Aorta (tissue), 5 donors: Measurements from ENCODE around the gene PPARG. TPM values are rescaled to one million over a fixed set of nuclear protein-coding genes. Genes with fewer than 3 reads are reported as not detected.

Experiments
- ATAC-seq: fragments of 200-7000 bp; cut with Tn5 transposase; one replicate; pipeline ENCODE4 v1.9.1; 2022; ENCODE audit warnings: moderate library complexity; ENCODE audit not compliant: low FRiP score
- DNase-seq, 2 donors: peaks; one replicate each; pipeline ENCODE4 v3.0.0-alpha.2; 2020
- H3K27ac ChIP-seq, 2 donors: one replicate each; pipeline ENCODE4 v1.5.1; 2013; ENCODE audit warnings: low read length in 2 of 2, mild to moderate bottlenecking in 2 of 2, moderate library complexity in 2 of 2, control low read depth in 1 of 2, inconsistent platforms in 1 of 2, low read depth in 1 of 2
- H3K27me3 ChIP-seq, 2 donors: one replicate each; pipeline ENCODE4 v1.6.1; 2013; ENCODE audit warnings: control low read depth in 1 of 2, low read length in 1 of 2, mild to moderate bottlenecking in 1 of 2, moderate library complexity in 1 of 2; ENCODE audit not compliant: insufficient read depth in 2 of 2, control insufficient read depth in 1 of 2
- H3K36me3 ChIP-seq, 2 donors: one replicate each; pipeline ENCODE4 v1.6.1; 2013; ENCODE audit warnings: control low read depth in 1 of 2, low read length in 1 of 2, mild to moderate bottlenecking in 1 of 2; ENCODE audit not compliant: insufficient read depth in 2 of 2, control insufficient read depth in 1 of 2
- H3K4me1 ChIP-seq, 2 donors: one replicate each; pipeline ENCODE4 v1.6.1; 2013; ENCODE audit warnings: low read length in 2 of 2, control low read depth in 1 of 2, mild to moderate bottlenecking in 1 of 2, moderate library complexity in 1 of 2; ENCODE audit not compliant: insufficient read depth in 2 of 2, control insufficient read depth in 1 of 2
- H3K4me3 ChIP-seq, 2 donors: one replicate each; pipeline ENCODE4 v1.5.1; 2013; ENCODE audit warnings: low read length in 2 of 2, control low read depth in 1 of 2, mild to moderate bottlenecking in 1 of 2
- H3K9me3 ChIP-seq: one replicate; pipeline ENCODE4 v1.6.1; 2013; ENCODE audit warnings: mild to moderate bottlenecking, low read length; ENCODE audit not compliant: control insufficient read depth
- WGBS, 2 donors: extraction: QIAGEN DNeasy Blood & Tissue Kit; methylation state at CpG; one replicate each; pipeline ENCODE4 v1.1.7; 2013; 5-methylcytosine and 5-hydroxymethylcytosine counted together
- intact Hi-C, 2 donors: fragments of 100-400 bp; cut with DNase I; formaldehyde crosslinking; loops; one replicate each; pipeline versions ENCODE4 v1.14.2 to v1.15.0; 2022
- polyA plus RNA-seq, 2 donors: library from polyadenylated mRNA; stranded (reverse); fragments of 200-250 nt; gene quantifications; one replicate each; pipeline ENCODE4 v1.2.3, GENCODE V29; 2013
- total RNA-seq, 2 donors: library from RNA; stranded (reverse); fragmentation: NEBNext Ultra II Directional; extraction: Animal tissue kit (Norgen Biotek cat#: 25700); gene quantifications; one replicate each; pipeline ENCODE4 v1.2.1, GENCODE V29; 2021
- donor health status: healthy with polysubstance abuse.
- donor health status: Bipolar disorder and iron deficiency.
- donor health status: DM: no; HTN: no; CAD: no.
- donor health status: DM: no; HTN: no; CAD: no.
- donor health status: DM: yes; HTN: yes; CAD: no.

The PPARG gene
- total and polyA plus RNA-seq, 4 donors: 5.1 to 21.0 (median 17.5) TPM

DNA sequence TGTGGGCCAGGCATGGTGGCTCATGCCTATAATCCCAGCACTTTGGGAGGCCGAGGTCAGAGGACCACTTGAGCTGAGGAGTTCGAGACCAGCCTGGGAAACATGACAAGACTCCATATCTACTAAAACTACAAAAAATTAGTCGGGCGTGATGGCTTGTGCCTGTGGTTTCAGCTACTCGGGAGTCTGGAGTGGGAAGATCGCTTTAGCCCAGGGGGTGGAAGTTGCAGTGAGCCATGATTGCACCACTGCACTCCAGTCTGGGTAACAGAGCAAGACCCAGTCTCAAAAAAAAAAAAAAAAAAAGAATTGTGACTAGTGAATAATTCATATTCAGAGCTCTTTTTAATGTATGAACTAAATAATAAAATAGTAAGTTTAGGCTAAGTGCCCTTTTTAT, 107.6 kb downstream of the PPARG start:
- H3K27me3 ChIP-seq: no peaks in the 10 kb centered on the region
- DNase-seq (no peak), ATAC-seq (no peak)
- H3K9me3 ChIP-seq: no peaks in the 10 kb centered on the region
- H3K27ac ChIP-seq: no peak overlapping the region
- 88 to 93% methylated on average over 6 of the region's 6 CpGs for WGBS, 2 donors
- intact Hi-C loops: no loop called here
- no peaks in the 10 kb centered on the region for H3K36me3 ChIP-seq
- H3K4me3 ChIP-seq: no peak overlapping the region
- H3K4me1 ChIP-seq: no peaks in the 10 kb centered on the region

DNA sequence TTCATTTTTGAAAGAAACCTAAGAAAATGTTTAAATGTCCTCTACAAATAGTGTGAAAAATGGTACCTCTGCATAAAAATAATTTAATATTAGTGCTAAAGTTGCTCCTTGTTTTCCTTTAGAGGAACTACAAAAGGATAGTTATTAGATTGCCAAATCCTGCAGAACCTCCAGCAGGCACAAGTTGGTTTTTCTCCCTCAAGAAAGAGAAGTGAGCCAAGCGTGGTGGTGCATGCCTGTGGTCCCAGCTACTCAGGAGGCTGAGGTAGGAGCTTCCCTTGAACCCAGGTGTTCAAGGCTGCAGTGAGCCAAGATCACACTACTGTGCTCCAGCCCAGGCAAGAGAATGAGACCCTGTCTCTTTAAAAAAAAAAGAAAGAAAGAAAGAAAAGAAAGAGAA, 110.4 kb downstream of the PPARG start:
- no peak for ATAC-seq
- no peaks in the 10 kb centered on the region for H3K27me3 ChIP-seq

DNA sequence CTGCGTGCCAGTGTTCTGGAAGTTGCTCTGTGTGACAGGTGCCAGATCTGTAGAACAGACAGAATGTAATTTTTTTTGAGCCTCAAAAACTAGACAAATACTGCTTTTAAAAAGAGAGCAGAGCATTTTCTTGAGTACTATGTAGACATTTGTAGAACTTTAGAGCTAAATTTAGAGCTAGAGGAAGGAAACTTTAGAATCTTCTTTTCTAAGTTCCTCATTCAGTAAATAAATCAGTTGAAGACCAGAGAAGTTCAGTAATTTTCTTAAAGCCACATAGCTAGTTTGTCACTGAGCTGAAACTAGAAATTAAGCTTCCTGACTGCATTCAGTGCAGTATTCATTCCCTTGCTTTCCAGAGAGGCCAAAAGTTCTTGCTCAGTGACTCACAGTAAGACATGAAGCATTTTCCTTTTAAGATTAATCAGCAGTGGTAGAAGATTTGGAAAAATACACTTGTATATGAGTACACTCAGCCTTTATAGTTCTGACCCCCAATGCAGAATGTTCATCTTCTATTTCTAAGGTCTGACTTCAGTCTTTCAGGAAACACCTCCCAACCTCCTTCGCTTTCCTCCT, 111.8 kb downstream of the PPARG start:
- no peak for DNase-seq
- H3K4me3 ChIP-seq: no peak overlapping the region
- 63 to 67% methylated on average over 2 of the region's 2 CpGs for WGBS, 2 donors
- intact Hi-C loops: no loop called here
- H3K27me3 ChIP-seq: no peaks in the 10 kb centered on the region
- no peak for ATAC-seq
- H3K4me1 ChIP-seq: no peaks in the 10 kb centered on the region
- no peaks in the 10 kb centered on the region for H3K9me3 ChIP-seq
- no peaks in the 10 kb centered on the region for H3K36me3 ChIP-seq
- no peak overlapping the region for H3K27ac ChIP-seq

More for the DNA sequence above, 110.4 kb downstream of the PPARG start:
- DNase-seq: no peak
- Histone ChIP-seq H3K4me1 (no peaks in the 10 kb centered on the region), H3K36me3 (no peaks in the 10 kb centered on the region), H3K4me3 (no peak overlapping the region), H3K9me3 (no peaks in the 10 kb centered on the region), H3K27ac (no peak overlapping the region)
- 82 to 89% methylated on average over 1 of the region's 1 CpG for WGBS, 2 donors
- intact Hi-C loops: no loop called here

DNA sequence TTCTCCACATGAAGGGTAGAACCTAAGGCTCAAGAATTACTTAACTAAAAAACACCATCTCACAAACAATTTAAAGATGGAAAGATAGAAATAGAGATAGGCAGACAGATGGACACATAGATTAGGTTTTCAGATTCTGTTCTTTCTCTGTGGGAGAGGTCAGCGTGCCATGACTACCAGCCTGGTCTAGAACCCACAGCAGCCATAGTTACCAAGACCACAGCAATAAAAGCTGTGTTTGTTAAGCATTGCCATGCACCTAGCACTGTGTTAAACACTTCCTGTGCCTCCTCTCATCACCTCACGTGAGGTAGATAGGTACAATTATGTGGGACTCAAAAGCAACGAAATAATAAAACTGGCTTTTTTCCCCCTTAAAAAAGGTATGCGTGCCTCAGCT, 112.3 kb downstream of the PPARG start:
- Histone ChIP-seq H3K27ac (no peak overlapping the region), H3K36me3 (no peaks in the 10 kb centered on the region), H3K4me3 (no peak overlapping the region), H3K9me3 (no peaks in the 10 kb centered on the region), H3K27me3 (no peaks in the 10 kb centered on the region), H3K4me1 (no peaks in the 10 kb centered on the region)
- DNase-seq (no peak), ATAC-seq (no peak)
- intact Hi-C loops: no loop called here
- WGBS, 2 donors: 83 to 85% methylated on average over 4 of the region's 4 CpGs

DNA sequence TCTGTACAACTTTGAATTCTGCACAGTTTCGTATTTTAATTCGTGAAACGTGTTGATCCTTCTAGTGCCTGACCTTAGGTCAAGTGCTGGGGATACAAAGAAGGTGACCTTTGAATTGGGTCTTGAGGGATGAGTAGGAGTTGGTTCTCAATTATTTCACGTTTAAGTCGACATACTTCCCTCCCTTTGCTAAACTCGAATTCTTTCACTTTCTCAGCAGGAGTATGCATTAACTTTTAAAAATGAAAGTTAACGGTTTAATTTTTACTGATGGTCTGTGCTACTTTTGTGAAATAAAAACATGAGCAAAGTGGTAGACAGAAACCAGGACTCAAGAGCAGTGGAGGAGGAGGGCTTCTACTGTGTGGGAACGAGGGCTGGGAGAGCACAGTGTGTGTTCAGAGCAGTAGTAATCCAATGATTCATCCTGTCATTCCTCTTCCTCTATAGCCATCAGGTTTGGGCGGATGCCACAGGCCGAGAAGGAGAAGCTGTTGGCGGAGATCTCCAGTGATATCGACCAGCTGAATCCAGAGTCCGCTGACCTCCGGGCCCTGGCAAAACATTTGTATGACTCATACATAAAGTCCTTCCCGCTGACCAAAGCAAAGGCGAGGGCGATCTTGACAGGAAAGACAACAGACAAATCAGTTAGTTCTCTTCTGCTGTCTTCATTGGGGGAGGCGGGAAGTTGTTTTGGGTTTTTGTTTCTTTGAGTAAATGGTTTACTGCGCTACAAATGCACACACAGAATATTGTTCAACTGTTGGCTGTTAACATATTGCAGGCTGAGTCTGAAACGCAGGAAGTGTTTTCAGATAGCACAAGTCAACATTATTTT, 116.8 kb downstream of the PPARG start:
- Histone ChIP-seq H3K36me3 (no peaks in the 10 kb centered on the region), H3K4me3 (no peak overlapping the region), H3K4me1 (no peaks in the 10 kb centered on the region), H3K27ac (no peak overlapping the region), H3K9me3 (no peaks in the 10 kb centered on the region), H3K27me3 (no peaks in the 10 kb centered on the region)
- WGBS, 2 donors: 47 to 52% methylated on average over 20 of the region's 20 CpGs
- ATAC-seq (peak; percentile 78), DNase-seq (peak; percentile 86 to 94)
- intact Hi-C loops: no loop called here

DNA sequence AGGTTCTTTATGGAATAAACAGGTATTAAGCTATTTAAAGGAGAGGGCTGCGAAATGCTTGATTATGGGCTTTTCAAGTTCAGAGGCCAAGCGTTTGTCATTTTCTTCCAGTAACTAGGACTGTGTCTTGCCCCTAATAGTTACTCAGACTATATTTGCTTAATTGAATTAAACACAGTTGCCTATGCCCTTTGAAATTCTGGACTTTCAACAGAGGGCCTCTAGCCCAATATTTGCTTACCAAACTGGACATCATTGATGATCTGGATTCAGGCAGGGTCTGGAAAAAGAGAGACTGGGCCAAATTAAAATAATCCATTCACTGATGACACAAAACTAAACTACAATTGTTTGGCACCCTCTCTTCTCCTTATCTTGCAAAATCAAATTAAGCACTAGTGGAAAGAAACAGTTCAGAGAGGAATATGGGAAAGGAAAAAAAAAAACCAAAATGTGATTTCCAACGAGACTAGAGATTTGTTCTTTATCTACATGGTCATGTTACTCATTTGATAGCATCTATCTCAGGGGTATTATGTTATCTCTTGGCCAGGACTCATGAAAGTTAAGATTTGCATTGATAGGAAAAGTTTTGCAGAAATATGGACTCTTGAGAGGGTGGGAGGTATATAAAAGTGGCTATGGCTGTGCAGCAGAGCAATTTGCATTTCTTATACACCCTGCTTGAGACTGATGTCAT, 120.3 kb downstream of the PPARG start:
- DNase-seq: no peak
- no peak overlapping the region for H3K4me3 ChIP-seq
- H3K4me1 ChIP-seq: no peaks in the 10 kb centered on the region
- no peak overlapping the region for H3K27ac ChIP-seq
- WGBS, 2 donors: 68 to 69% methylated on average over 3 of the region's 3 CpGs
- no peaks in the 10 kb centered on the region for H3K36me3 ChIP-seq
- ATAC-seq: no peak
- no peaks in the 10 kb centered on the region for H3K9me3 ChIP-seq
- H3K27me3 ChIP-seq: no peaks in the 10 kb centered on the region
- intact Hi-C loops: no loop called here

DNA sequence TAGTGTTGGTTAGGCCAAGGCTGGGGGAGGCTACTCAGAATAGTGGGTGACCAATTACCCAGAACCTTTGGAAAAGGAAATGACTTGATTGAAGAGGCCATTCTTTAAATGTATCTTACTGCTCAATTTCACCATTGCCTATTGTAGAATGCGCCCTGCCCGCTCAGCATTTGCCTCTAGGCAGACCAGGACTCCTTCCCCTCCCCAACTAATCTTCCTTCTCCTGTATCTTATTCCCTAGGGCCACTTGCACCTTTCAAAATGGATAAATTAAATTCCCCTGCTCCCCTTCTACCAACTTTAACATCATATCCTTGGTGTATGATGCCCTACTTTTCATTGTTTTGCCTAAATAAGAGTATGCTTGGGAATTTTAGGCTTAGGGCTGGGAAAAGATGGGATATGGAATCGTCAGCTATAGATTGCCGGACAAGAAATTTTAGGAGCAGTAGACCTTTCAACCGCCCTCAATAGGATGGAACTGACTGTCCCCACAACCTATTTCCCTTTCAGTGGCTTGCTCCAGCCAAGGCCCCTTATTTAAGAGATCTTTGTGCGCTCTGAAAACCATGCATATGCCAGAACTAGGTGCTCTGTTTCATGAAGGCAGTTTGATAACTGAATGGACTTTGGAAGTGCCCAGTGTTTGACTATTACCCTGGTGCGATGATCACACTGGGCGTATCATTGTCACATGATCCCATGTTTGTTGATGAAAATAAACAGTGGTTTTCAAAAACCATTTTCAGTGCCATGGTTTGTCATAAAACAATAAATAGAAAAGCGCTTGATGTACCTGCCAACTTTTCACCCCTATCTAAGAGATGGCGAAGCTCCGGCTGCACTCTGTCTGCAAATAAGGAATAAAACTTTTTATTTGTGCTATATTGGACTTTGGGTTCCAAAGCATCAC, 121.1 kb downstream of the PPARG start:
- Histone ChIP-seq H3K4me1 (no peaks in the 10 kb centered on the region), H3K36me3 (no peaks in the 10 kb centered on the region), H3K27ac (no peak overlapping the region), H3K27me3 (no peaks in the 10 kb centered on the region), H3K4me3 (no peak overlapping the region), H3K9me3 (no peaks in the 10 kb centered on the region)
- intact Hi-C loops: no loop called here
- DNase-seq (no peak), ATAC-seq (no peak)
- 94 to 95% methylated on average over 11 of the region's 11 CpGs for WGBS, 2 donors

DNA sequence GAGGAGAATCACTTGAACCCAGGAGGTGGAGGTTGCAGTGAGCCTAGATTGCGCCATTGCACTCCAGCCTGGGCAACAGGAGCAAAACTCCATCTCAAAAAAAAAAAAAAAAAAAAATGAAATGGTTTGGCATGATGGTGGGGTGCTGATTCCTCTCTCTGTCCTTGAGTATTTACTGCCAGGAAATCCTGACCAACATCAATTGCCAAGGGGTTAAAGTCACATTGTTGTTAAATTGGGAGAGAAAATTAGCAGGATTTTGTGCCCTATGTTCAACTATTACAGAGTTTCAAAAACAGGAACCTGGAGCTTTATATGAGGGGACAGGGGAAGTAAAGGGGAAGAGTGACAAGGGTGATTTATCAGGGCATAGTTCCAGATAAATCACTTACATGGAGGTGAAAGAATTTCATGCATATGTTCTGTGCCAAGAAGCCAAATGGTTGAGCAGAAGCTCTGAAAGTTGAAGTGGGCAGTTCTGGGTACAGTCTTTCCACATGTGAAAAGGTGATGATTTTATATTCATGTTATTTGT, 124.9 kb downstream of the PPARG start:
- 95 to 100% methylated on average over 1 of the region's 1 CpG for WGBS, 2 donors
- Histone ChIP-seq H3K27ac (no peak overlapping the region), H3K4me1 (no peaks in the 10 kb centered on the region), H3K4me3 (no peak overlapping the region), H3K36me3 (no peaks in the 10 kb centered on the region), H3K9me3 (no peaks in the 10 kb centered on the region), H3K27me3 (no peaks in the 10 kb centered on the region)
- intact Hi-C loops: no loop called here
- DNase-seq: no peak
- no peak for ATAC-seq
